ENCODE results near the gene LCOR. TPM values are rescaled to one million over a fixed set of nuclear protein-coding genes. Genes with fewer than 3 reads are reported as not detected.
"Not testable (repeated sequence)": the region's sequence is repeated elsewhere in the genome, so short reads cannot be mapped to it uniquely, and the experiment has no call there.

LCOR gene
- 10 to 100 TPM; 24.6 to 30.2 (median 27.0) TPM for polyA plus RNA-seq (ENCODE audit: insufficient read length in 4 of 4)

GRCh38 chr10:96831867-96832720 lies at the start of gene LCOR:
LCOR (plus strand) TSS chr10:96832298; CDS start chr10:96949058, 116,760 bp downstream.
- DNase-seq (ENCODE audit: low read depth in 4 of 4, low spot score in 2 of 4), result peak in 3 of 4 donors; percentile 75 to 82 (median 80)

DNA sequence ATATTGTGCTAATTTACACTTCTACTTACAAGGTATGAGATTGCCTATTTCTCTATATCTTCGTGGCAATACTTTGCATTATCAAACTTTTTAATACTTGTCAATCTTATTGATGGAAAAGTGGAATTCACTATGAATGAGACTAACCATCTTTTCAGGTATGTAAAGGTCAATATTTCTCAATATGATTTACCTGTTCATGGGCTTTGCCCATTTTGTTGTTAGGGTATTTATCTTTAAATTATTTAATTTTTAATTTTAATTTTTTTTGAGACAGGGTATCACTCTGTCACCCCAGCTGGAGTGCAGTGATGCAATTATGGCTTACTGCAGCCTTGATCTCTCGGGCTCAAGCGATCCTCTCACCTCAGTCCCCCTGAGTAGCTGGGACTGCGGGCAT lies 47.8 kb upstream of the LCOR start:
- DNase-seq (ENCODE audit: low read depth in 4 of 4, low spot score in 2 of 4), result no peak

DNA sequence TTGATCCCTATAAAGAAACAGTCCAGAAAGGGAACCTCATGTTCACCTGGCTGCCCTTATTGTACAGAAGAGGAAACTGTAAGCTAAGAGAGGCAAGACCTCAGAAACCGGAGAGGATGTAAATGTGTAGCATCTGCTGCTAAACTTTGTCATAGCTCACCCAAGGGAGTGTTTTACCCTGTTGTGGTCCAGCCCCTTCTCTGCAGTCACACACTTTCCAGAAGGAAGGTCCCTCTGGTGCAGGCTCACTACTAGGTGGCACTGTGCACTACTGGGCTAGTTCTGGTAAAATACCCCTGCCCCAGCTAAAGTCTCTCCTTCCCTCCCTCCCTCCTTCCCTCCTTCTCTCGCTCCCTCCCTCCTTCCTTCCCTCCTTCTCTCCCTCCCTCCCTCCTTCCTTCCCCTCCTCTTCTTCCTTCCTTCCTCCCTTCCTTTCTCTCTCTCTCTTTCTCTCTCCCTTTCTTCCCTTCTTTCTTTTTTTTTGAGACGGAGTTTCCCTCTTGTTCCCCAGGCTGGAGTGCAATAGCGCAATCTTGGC lies 42.5 kb upstream of the LCOR start:
- DNase-seq (ENCODE audit: low read depth in 4 of 4, low spot score in 2 of 4), result no peak

DNA sequence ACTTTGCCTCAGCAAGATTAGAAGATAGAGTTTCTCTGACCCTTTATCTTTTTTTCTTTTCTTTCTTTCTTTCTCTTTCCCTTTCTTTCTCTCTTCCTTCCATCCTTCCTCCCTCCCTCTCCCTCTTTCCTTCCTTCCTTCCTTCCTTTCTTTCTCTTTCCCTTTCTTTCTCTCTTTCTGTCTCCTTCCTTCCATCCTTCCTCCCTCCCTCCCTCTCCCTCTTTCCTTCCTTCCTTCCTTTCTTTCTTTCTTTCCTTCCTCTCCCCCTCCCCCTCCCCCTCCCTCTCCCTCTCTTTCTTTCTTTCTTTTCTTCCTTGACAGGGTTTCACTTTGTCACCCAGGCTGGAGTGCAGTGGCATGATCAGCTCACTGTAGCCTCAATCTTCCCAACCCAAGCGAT lies 40.2 kb upstream of the LCOR start:
- DNase-seq (ENCODE audit: low read depth in 4 of 4, low spot score in 2 of 4), result no peak

GRCh38 chr10:96794836-96795733 lies 37.0 kb upstream of the LCOR start:
- DNase-seq (ENCODE audit: low read depth in 4 of 4, low spot score in 2 of 4), result no peak

GRCh38 chr10:96797485-96797884 lies 34.6 kb upstream of the LCOR start:
- DNase-seq (ENCODE audit: low read depth in 4 of 4, low spot score in 2 of 4), result no peak

DNA sequence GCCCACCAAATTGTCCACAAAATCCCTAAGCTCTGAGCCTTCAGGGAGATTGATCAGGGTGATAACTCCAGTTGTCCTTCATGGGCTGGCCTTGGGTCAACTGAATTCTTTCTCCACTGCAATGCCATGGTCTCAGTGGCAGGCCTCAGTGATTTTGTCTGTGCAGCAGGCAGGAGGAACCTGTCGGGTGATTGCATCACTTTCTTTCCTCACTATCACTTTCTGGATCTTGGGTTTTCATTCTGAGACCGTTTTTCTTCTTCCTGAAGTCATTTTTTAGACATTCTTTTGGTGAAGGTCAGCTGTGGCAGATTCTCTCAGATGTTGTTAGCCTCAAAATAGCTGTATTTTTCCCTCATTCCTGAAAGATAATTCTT lies 28.8 kb upstream of the LCOR start:
- no peak for DNase-seq (ENCODE audit: low read depth in 4 of 4, low spot score in 2 of 4)

DNA sequence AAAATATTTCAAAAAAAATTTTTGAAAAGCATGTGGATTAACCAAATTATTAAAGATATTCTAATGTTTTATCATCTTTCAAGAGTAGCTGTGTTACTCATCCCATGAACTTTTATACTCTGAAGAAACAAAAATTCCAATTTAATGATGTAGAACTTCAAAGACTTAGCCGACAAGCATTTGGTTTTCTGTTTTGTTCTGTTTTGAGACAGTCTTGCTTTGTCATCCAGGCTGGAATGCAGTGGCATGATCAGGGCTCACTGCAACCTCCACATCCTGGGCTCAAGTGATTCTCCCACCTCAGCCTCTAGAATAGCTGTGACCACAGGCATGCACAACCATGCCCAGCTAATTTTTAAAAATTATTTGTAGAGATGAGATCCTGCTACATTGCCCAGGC lies 17.8 kb upstream of the LCOR start:
- DNase-seq (ENCODE audit: low read depth in 4 of 4, low spot score in 2 of 4), result no peak

- DNase-seq (ENCODE audit: low read depth in 4 of 4, low spot score in 2 of 4), result not testable (repeated sequence)
Observed at GRCh38 chr10:96818971-96819370, 13.1 kb upstream of the LCOR start.

- DNase-seq (ENCODE audit: low read depth in 4 of 4, low spot score in 2 of 4), result no peak
Observed at GRCh38 chr10:96820765-96821164, 11.3 kb upstream of the LCOR start.

GRCh38 chr10:96826438-96826837 lies 5.7 kb upstream of the LCOR start:
- DNase-seq (ENCODE audit: low read depth in 4 of 4, low spot score in 2 of 4), result no peak

DNA sequence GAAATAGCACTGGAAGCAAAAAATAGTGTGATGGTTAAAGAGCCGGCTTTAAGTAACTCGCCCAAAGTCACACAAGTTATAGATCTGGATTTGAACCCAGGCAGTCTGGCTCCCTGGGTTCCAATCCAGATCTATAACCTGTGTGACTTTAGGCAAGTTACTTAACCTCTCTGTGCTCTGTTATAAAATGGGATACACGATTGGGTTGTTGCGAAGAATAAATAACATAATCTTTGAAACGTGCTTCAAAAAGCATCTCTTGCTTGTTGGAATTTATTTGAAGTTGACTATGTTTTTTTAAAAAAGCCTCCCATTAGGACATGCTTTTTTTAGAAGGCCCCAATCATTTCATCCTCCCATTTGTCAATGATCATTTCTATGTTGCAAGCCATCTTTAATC lies 3.5 kb upstream of the LCOR start:
- DNase-seq (ENCODE audit: low read depth in 4 of 4, low spot score in 2 of 4), result no peak

DNA sequence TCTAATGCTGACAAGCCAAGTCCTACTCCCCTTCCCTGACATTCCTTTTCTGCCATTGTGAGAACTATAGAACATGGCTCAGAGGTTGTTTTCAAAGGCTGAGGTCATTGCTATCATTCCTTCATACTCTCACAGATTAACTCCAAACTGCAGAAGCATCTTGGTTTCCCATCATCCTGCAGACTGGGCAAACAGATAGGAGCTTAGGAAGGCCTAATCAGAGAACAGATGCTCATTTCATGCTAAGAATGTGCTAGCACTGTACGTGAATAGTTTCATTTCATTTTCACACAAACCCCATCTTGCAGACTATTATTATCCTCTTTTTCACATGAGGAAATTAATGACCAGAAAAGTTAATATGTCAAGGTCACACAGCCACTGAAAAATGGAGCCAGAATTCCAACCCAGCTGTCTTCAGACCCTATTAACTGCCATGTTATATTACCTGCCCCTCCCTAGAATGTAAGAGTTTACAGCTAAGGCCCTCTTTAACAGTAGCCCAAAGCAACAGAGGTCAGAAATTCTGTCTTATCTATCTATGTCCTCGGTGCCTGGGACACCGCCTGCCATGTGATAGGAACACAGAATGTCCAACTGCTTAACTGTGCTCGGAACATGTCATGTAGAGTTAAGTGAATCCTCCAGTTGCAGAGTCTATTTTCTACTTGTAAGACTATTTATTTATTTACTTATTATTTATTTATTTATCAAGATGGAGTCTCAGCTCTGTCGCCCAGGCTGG lies 2.9 kb upstream of the LCOR start:
- no peak for DNase-seq (ENCODE audit: low read depth in 4 of 4, low spot score in 2 of 4)

DNA sequence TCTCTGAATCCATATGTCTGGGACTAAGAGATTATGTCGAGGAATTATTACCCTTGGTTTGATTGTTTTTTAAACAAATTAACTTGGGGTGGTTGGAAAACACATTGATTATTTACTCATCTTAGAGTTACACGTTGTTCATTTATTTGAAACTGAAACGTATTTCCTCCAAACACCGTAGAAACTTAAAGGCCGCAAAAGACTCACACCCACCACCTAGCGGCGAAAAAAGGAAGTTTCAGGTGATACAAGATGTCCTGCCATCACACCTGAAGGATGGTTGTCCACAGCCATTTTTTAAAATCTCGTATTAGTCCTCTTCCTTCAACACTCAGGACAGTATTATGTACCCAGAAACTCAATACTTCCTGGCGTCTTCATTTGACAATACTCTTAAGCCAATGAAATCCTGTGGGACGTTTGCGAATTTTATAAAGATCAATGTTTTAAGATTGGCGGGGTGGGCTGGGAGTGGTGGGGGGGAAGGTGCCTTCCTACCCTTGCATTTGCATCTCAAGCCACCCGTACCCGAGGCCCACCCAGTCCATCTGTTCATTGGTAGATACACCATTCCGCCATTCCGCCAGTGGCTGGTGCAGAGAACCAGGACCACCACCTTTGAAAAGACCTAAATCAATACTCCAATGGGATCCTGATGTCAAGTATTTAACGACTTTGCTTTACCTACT lies 1.4 kb upstream of the LCOR start:
- peak in 3 of 4 donors; percentile 52 to 78 (median 54) for DNase-seq (ENCODE audit: low read depth in 4 of 4, low spot score in 2 of 4)

- DNase-seq (ENCODE audit: low read depth in 4 of 4, low spot score in 2 of 4), result peak in 1 of 4 donors; percentile 36
Observed at GRCh38 chr10:96831200-96831866, 765 bp upstream of the LCOR start.

GRCh38 chr10:96832721-96833219 lies 672 bp downstream of the LCOR start:
- DNase-seq (ENCODE audit: low read depth in 4 of 4, low spot score in 2 of 4), result peak in 3 of 4 donors; percentile 51 to 70 (median 52)

DNA sequence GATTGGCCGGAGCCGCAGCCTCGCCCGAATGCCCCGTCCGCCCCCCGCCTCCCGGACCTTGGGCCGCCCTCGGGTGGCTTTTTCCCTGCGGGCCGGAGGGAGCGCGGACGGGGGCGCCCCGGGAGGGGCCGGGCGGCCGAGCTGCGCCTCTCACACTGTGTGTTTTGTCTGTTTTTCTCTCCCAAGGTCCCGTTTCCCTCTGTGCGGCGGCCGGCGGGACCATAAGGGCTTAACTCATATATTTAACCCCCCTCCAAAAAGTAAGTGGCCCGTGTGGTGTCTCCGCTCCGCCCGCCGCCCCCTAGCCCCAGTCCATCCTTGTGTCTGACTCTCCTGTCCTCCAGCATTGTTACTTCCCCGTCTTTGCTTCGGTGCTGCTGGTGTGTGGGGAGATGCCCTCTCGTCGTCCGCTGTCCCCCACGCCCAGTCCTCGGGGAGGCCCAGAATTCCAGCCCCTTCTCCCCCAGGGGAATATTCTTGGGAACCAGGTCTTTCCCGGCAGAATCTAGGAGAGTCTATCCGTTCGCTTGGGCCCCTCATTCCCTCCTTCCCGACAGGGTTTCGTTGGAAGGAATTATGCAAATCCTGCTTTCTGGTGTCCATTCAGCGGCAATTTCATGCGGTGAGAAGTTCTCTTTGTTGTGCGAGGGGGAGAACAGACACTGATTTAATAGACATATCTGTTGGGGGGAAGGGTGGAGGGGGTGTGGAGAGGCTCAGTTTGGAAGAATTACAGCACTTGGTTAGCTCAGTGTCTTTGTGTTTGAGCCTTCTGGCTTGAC lies 1.3 kb downstream of the LCOR start:
- peak in 2 of 4 donors; percentile 24 to 47 for DNase-seq (ENCODE audit: low read depth in 4 of 4, low spot score in 2 of 4)

GRCh38 chr10:96834120-96834519 lies 2.0 kb downstream of the LCOR start:
- DNase-seq (ENCODE audit: low read depth in 4 of 4, low spot score in 2 of 4), result no peak
